ENCODE data around the gene RNF145.

The RNF145 gene

DNA sequence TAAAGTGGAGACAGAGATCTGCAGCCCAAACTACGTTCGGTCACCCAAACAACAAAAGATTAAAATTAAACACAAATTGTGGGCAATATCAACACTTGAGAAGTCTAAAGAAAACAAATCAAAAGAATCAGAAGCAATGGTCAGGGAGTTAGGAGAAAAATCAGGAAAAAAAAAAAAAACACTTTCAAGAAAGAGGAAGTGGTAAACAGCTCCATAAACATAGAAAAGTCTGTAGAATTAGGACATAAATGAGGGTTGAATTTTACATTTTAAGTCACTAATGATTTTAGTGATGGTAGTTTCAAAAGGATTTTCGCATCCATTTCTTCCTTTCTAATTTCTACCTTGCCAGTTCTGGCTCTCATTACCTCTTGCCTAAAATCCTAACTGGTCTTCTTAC is 10.1 kb downstream of the RNF145 start:
- H3K4me3 ChIP-seq (ENCODE audit: low read length) = no peak overlapping the region
- no peaks in the 10 kb centered on the region for H3F3A ChIP-seq (ENCODE audit: insufficient read depth, low read length)
- H2AFZ ChIP-seq (ENCODE audit: low read length) = no peak overlapping the region
- no peak overlapping the region for H3K9ac ChIP-seq (ENCODE audit: low read length)
- H3K4me1 ChIP-seq (ENCODE audit: low read length) = no peaks in the 10 kb centered on the region
- no peak for TF ChIP-seq EZH2 (optimal IDR thresholded peaks at IDR 0.05; ENCODE audit: low read depth, low read length)
- TF ChIP-seq, protein P1, sequence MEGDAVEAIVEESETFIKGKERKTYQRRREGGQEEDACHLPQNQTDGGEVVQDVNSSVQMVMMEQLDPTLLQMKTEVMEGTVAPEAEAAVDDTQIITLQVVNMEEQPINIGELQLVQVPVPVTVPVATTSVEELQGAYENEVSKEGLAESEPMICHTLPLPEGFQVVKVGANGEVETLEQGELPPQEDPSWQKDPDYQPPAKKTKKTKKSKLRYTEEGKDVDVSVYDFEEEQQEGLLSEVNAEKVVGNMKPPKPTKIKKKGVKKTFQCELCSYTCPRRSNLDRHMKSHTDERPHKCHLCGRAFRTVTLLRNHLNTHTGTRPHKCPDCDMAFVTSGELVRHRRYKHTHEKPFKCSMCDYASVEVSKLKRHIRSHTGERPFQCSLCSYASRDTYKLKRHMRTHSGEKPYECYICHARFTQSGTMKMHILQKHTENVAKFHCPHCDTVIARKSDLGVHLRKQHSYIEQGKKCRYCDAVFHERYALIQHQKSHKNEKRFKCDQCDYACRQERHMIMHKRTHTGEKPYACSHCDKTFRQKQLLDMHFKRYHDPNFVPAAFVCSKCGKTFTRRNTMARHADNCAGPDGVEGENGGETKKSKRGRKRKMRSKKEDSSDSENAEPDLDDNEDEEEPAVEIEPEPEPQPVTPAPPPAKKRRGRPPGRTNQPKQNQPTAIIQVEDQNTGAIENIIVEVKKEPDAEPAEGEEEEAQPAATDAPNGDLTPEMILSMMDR (IDR thresholded peaks at IDR 0.05; ENCODE audit: low read length) = no peak
- no peak for TF ChIP-seq EZH2phosphoT487 (IDR thresholded peaks at IDR 0.05; ENCODE audit: low read length)
- no peak overlapping the region for H3K4me2 ChIP-seq (ENCODE audit: low read depth, low read length)
- H3K27ac ChIP-seq (ENCODE audit: low read length) = no peak overlapping the region
- no peaks in the 10 kb centered on the region for H3K9me3 ChIP-seq (replicated peaks; ENCODE audit: insufficient read depth, low read length)
- no peaks in the 10 kb centered on the region for H3K27me3 ChIP-seq (replicated peaks; ENCODE audit: insufficient read depth, low read length)
- DNase-seq = no peak
- no peaks in the 10 kb centered on the region; the same call in 1 of the 2 replicates for H3K36me3 ChIP-seq (replicated peaks; ENCODE audit: insufficient read depth, low read length)
- H3K9me2 ChIP-seq (replicated peaks; ENCODE audit: insufficient read depth, low read length) = no peaks in the 10 kb centered on the region
- H4K20me1 ChIP-seq (ENCODE audit: insufficient read depth, low read length) = peaks cover 5% of the 10 kb centered on the region; the same call in 1 of the 2 replicates
- peaks cover 83% of the 10 kb centered on the region for H3K79me2 ChIP-seq (ENCODE audit: low read length)

DNA sequence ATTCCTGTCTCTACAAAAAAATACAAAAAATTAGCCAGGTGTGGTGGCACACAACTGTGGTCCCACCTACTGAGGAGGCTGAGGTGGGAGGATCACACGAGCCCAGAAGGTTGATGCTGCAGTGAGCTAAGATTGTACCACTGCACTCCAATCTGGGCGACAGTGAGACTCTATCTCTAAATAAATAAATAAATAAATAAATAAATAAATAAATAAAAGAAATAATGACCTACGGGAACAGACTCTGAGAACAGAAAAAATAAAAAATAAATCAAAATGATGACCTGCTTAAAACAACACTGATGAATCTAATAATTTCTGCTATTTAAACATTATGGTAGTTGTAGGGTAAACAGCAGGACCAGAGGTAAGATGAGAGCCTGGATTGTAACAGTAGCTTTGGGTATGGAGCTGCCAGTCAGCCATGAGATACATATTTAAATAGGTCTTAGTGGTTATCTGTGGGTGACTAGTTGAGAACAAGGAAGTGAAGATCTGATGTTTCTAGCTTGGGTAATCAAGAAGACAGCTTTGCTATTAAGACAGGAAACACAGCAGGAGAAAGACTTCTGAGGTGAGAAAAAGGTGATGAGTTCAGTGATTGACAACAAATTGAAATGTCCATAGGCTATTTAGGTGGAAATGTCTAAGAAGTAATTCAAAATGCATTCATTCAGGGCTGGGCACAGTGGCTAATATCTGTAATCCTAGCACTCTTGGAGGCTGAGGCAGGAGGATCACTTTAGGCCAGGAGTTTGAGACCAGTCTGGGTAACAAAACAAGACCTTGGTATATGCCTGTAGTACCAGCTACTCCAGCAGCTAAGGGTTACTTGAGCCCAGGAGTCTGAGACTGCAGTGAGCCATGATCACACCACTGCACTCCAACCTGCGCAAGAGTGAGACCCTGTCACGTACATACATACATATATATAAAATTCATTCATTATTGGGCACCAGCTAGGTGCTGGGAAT is 11.0 kb downstream of the RNF145 start:
- H3K4me3 ChIP-seq (ENCODE audit: low read length) = no peak overlapping the region
- TF ChIP-seq EZH2phosphoT487 (IDR thresholded peaks at IDR 0.05; ENCODE audit: low read length) (no peak), EZH2 (optimal IDR thresholded peaks at IDR 0.05; ENCODE audit: low read depth, low read length) (no peak)
- TF ChIP-seq, protein P1 (IDR thresholded peaks at IDR 0.05; ENCODE audit: low read length) = no peak
- no peaks in the 10 kb centered on the region for H3K4me1 ChIP-seq (ENCODE audit: low read length)
- H3F3A ChIP-seq (ENCODE audit: insufficient read depth, low read length) = no peaks in the 10 kb centered on the region
- no peak for DNase-seq
- H3K9me3 ChIP-seq (replicated peaks; ENCODE audit: insufficient read depth, low read length) = no peaks in the 10 kb centered on the region
- H4K20me1 ChIP-seq (ENCODE audit: insufficient read depth, low read length) = peaks cover 4% of the 10 kb centered on the region; the same call in 1 of the 2 replicates
- H3K36me3 ChIP-seq (replicated peaks; ENCODE audit: insufficient read depth, low read length) = no peaks in the 10 kb centered on the region; the same call in 1 of the 2 replicates
- no peaks in the 10 kb centered on the region for H3K9me2 ChIP-seq (replicated peaks; ENCODE audit: insufficient read depth, low read length)
- no peaks in the 10 kb centered on the region for H3K27me3 ChIP-seq (replicated peaks; ENCODE audit: insufficient read depth, low read length)
- H2AFZ ChIP-seq (ENCODE audit: low read length) = no peak overlapping the region
- no peak overlapping the region for H3K9ac ChIP-seq (ENCODE audit: low read length)
- H3K79me2 ChIP-seq (ENCODE audit: low read length) = peaks cover 75% of the 10 kb centered on the region
- H3K27ac ChIP-seq (ENCODE audit: low read length) = no peak overlapping the region
- no peak overlapping the region for H3K4me2 ChIP-seq (ENCODE audit: low read depth, low read length)

DNA sequence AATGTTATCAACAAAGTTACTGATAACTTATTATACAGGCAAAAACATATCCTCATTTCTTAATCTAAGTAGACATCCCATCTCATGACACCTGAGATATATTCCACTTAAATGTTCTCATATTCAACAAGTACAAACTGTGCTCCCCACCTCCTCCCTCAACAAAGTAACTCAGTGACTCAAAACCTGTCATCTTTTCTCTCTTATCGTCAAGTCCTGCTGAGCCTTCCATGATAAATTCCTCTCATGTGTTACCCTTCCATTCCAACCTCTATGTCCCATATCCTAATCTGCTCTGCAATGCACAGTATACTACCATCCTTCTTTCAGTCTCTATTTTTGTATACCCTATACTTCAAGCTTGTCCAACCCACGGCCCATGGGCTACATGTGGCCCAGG is 13.6 kb downstream of the RNF145 start:
- no peak overlapping the region for H2AFZ ChIP-seq (ENCODE audit: low read length)
- no peaks in the 10 kb centered on the region for H3K9me3 ChIP-seq (replicated peaks; ENCODE audit: insufficient read depth, low read length)
- TF ChIP-seq, protein P1 (IDR thresholded peaks at IDR 0.05; ENCODE audit: low read length) = no peak
- TF ChIP-seq EZH2 (optimal IDR thresholded peaks at IDR 0.05; ENCODE audit: low read depth, low read length) (no peak), EZH2phosphoT487 (IDR thresholded peaks at IDR 0.05; ENCODE audit: low read length) (no peak)
- H3K4me1 ChIP-seq (ENCODE audit: low read length) = no peaks in the 10 kb centered on the region
- no peak overlapping the region for H3K27ac ChIP-seq (ENCODE audit: low read length)
- H3K4me2 ChIP-seq (ENCODE audit: low read depth, low read length) = no peak overlapping the region
- H3K9me2 ChIP-seq (replicated peaks; ENCODE audit: insufficient read depth, low read length) = no peaks in the 10 kb centered on the region
- H3K79me2 ChIP-seq (ENCODE audit: low read length) = peaks cover 67% of the 10 kb centered on the region
- H3K27me3 ChIP-seq (replicated peaks; ENCODE audit: insufficient read depth, low read length) = no peaks in the 10 kb centered on the region
- no peak overlapping the region for H3K4me3 ChIP-seq (ENCODE audit: low read length)
- no peaks in the 10 kb centered on the region for H3F3A ChIP-seq (ENCODE audit: insufficient read depth, low read length)
- DNase-seq = no peak
- H3K9ac ChIP-seq (ENCODE audit: low read length) = no peak overlapping the region
- no peaks in the 10 kb centered on the region; the same call in 1 of the 2 replicates for H3K36me3 ChIP-seq (replicated peaks; ENCODE audit: insufficient read depth, low read length)
- no peaks in the 10 kb centered on the region for H4K20me1 ChIP-seq (ENCODE audit: insufficient read depth, low read length)

Measured in MM.1S (cell line).